ENCODE results near the gene LYSMD4. TPM values are rescaled to one million over a fixed set of nuclear protein-coding genes. Genes with fewer than 3 reads are reported as not detected.

LYSMD4 gene
- total RNA-seq, 1 donor from 2014 or later = 8.8 TPM

DNA sequence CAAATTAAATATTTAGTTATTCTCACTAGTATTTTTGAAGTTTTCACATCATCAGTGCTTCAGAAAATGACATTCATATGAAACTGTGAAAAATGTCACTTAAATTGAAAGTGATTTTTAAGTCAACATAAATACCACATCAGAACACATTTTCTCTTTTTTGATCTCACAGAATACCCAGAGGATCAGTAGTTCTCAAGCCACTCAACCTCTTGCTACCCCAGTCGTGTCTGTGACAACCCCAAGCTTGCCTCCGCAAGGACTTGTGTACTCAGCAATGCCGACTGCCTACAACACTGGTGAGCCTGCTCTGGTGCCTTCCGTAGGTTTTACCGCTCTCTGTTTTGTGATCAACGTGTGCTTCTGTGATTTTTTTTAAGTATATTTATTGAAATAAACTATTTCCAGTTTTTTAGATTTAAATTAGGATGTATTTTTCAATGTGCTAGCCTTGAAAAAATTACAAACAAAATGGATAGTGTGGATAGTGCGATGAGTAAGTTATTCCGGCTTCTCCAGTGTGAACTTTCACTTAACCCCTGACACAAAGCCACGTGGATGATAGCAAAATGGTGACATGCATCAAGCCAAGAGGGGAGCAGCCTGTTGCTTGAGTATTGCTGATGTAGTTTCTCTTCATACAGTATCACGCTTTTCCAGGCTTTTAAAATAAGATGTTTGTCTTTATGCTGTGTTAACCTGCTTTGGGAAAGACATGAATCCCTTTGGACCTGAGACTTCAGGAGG, 26.5 kb downstream of the LYSMD4 start:
- DNase-seq (ENCODE audit: low read depth) = no peak

DNA sequence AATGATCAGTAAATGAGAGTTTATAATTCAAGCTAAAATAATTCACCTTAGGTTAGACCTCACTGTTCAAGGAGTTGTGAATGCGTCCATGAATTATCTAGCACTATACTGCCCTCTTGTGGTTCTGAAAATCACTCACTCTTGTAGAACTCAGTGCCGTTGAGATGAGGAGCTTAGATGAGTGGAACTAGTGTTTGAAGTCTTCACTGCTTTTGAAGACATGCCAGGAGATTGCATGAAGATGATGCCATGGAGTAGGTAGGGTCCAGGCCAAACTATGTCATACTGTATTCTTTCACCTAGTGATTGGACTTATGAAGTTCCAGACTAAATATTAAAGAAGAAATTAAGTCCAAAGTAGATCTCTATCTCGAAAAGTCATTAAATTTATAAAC, 28.8 kb downstream of the LYSMD4 start:
- DNase-seq (ENCODE audit: low read depth) = peak; percentile 90

DNA sequence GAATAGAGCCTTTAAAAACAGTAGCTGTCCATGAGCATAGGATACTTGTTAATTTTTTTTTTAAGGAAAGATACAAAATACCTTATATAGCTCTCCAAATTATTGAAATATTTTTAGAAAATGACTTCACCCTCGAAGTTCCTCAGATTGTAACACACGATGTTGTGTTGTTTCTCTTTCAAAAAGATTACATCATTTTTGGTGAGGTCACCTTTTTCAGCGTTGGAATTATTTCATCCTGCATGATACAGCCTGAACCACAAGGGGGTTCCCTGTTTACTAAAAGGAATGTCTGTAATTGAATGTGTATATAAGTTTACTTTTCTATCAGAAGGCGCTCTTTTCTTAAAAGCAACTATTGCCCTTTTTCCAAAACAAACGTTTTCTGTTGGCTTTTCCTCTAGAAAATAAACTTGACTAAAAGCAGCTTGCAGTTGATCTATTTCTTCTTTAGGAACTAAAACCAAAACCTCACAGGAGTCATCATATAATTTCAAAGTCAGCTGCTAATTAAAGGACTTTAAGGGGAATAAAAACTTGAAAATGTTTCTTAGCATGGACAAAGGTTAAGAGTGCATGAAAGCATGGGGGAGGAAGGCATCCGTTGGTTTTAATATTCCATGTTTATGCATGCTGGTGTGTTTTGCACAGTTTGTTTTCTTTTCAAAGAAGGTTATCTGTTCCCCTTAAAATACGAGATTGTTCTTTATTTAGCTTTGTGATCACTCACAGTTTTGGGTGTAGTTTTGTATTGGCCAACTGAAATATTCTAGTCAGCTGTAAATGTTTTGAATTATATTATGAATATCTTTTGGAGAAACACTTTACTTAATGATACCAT, 29.4 kb downstream of the LYSMD4 start:
- DNase-seq (ENCODE audit: low read depth) = peak; percentile 88

DNA sequence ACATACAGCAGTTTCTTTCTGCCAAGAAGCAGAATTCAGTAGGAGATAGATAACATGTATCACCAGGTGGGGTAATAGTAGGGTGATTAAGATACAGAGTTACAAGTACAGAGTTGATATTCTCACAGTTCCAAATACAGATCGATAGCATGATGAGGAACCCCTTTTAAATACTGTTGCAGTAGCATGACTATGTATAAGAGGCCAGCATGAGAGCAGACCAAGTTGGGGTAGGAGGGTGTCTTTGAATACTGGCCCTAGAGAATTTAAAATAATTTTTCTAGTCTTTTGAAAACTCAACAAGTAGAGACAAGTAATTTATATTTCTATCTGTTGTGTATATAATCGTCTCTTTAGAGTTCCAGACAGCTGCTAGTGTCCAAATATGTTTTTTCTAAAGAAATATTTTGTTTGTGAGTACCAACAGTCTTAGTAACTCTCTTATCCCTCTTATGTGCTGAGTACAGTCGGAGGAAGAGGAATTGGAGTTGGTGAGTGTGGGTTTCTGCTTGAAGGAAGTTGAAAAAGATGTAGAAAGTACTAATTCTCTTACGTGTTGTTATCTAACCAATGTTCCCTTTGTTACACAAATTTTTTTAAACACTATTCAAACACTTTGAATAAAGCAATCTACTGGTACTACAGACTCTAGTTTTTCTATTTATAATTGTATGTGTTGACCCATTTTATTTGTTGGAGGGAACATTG, 30.2 kb downstream of the LYSMD4 start:
- no peak for DNase-seq (ENCODE audit: low read depth)

DNA sequence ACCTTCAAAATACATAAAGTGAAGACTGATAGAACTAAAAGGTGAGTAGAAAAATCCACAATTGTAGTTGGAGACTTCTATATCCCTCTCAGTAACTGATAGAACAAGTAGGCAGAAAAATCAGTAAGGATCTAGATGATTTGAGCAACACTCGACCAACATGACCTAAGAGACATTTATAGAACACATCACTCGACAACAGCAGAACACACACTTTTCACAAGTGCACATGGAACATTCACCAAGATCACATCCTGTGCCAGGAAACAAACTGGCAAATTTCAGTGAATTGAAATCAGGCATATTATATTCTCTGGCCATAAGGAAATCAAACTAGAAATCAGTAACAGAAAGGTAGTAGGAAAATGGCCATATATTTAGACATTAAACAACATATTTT, 37.1 kb downstream of the LYSMD4 start:
- no peak for DNase-seq (ENCODE audit: low read depth)

DNA sequence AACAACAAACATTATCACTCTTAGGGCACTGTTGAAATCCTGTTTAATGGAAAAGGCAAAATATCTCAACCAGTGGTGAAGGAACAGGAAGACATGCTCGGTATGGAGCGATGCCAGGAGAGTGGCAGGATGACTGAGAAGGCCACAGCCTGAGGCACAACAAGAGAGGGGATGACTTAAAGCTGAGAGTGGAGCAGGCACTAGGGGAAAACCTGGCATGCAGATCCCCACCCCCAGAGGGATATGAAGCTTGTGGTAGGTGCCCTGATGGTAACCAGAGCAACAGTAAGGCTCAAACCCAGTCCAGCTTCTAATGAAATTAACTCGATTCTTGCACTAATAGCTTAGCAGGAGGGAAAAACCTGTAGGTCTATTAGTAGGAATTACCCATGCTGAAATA, 40.4 kb downstream of the LYSMD4 start:
- no peak for DNase-seq (ENCODE audit: low read depth)

DNA sequence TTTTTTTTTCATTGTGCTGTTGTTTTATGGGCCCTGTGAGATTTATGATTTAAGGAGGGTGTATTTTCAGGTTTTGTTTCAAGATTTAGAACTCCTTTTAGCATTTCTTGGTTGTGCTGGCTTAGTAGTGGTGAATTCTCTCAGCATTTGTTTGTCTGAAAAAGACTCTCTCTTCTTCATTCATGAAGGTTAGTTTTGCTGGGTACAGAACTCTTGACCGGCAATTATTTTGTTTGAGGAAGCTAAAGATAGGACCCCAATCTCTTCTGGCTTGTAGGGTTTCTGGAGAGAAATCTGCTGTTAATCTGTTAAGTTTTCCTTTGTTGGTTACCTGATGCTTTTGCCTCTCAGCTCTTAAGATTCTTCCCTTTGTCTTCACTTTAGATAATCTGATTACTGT, 46.9 kb downstream of the LYSMD4 start:
- DNase-seq (ENCODE audit: low read depth) = no peak

DNA sequence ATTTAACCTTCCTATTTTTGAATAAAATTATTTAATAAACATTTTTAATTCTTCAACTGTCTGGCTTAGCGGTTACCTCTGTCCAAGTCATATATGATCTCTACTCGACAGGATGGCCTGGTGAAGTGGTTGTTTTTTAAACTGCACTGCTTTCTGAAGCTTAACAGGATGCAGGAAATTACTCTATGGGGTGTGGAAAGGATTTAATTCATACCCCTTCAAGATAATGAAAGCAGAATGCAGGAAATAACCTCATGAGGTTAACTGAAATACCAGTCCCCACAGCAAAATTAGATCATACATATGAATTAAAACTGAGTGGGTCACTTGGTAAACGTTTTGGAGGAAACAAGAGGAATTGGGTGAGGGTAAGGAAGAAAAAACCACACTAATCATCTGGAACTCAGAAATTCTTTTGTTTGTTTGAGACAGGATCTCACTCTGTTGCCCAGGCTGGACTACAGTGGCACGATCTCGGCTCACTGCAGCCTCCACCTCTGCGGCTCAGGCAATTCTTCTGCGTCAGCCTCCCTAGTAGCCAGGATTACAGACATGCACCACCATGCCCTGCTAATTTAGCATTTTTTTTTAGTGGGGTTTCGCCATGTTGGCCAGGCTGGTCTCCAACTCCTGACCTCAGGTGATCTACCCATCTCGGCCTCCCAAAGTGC, 50.1 kb downstream of the LYSMD4 start:
- DNase-seq (ENCODE audit: low read depth) = peak; percentile 75

DNA sequence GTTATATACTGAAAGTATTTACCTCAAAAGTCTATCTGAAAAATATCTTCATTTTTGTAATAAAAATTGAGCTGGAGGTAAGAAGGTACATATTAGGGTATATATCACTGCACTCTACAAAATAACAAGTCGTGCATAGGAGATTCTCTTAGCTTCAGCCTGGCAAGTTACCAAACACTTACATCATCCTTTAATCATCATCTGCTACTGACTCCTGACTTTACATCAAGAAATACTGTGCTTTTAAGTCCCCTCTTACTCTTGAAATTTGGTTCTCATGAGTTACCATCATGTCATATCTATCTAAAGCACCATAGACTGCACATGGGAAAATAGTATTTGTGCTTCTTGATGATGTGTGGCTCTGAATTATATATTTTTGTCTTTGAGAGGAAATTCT, 50.8 kb downstream of the LYSMD4 start:
- DNase-seq (ENCODE audit: low read depth) = peak; percentile 92

DNA sequence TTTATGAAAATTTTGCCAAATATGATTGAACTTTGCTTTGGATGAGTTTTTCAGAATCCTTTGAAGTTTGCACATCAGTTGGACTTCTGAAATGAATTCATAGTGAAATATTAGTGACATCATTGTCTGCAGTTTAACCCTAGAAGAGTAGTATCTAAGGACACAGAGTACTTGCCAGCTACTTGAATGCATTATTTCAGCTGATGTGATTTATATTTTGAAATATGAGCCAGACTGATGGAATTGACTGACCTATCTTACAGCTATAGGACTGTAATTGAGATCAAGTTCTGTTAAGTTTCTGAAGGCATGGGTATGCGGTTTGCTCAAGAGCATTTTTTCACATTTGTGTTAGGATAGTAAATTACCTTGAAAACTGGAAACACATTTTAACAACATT, 51.2 kb downstream of the LYSMD4 start:
- no peak for DNase-seq (ENCODE audit: low read depth)

DNA sequence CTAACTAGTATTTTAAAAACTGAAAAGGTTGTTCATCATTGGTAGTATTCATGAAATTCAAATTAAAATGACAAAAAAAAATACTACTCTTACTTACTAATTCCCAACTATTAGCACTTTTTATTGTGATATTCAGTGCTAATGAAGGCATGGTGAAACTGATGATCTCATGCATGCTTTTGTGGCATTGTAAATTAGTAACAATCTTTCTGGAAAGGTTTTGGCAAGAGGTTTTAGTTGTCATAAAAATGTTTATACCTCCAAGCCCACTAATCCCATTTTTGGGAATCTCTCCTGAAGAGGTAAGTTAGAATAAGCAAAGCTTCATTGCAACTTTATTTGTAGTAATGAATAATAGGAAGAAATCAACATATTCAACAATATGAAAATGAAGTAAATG, 53.0 kb downstream of the LYSMD4 start:
- DNase-seq (ENCODE audit: low read depth) = peak; percentile 67

DNA sequence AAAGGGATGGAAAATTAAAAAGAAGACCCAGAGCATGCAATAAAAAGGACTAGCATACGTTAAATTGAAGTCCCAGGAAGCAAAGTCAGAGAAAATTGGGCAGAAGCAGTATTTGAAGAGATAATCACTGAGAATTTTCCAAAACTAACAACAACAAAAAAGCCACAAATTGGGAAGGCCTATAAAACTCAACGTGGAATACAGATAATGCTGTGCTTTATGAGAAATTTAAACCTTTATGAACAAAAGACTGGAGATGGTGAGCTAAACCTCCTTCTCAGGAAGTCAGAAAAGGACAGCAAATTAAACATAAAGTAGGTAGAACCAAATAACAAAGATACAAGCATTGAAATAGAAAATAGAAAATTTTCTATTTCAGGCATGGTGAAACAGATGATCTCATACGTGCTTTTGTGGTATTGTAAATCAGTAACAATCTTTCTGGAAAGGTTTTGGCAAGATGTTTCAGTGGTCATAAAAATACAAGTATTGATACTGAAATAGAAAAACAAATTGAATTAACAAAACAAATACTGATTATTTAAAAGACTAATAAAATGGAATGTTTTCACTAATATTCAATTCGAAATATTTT, 55.6 kb downstream of the LYSMD4 start:
- peak; percentile 68 for DNase-seq (ENCODE audit: low read depth)

Other genes with a start within 250 kb of the LYSMD4 start
- gene MEF2A, start 167.5 kb downstream of the LYSMD4 start, total RNA-seq = 17.2 and 50.4 TPM in 2 replicates

Data from renal cortical epithelial cell (primary cell).